ENCODE results near the gene USP17L18.
"Not testable (repeated sequence)": the region's sequence is repeated elsewhere in the genome, so short reads cannot be mapped to it uniquely, and the experiment has no call there.

USP17L18 gene, protein sequence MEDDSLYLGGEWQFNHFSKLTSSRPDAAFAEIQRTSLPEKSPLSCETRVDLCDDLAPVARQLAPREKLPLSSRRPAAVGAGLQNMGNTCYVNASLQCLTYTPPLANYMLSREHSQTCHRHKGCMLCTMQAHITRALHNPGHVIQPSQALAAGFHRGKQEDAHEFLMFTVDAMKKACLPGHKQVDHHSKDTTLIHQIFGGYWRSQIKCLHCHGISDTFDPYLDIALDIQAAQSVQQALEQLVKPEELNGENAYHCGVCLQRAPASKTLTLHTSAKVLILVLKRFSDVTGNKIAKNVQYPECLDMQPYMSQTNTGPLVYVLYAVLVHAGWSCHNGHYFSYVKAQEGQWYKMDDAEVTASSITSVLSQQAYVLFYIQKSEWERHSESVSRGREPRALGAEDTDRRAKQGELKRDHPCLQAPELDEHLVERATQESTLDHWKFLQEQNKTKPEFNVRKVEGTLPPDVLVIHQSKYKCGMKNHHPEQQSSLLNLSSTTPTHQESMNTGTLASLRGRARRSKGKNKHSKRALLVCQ

DNA sequence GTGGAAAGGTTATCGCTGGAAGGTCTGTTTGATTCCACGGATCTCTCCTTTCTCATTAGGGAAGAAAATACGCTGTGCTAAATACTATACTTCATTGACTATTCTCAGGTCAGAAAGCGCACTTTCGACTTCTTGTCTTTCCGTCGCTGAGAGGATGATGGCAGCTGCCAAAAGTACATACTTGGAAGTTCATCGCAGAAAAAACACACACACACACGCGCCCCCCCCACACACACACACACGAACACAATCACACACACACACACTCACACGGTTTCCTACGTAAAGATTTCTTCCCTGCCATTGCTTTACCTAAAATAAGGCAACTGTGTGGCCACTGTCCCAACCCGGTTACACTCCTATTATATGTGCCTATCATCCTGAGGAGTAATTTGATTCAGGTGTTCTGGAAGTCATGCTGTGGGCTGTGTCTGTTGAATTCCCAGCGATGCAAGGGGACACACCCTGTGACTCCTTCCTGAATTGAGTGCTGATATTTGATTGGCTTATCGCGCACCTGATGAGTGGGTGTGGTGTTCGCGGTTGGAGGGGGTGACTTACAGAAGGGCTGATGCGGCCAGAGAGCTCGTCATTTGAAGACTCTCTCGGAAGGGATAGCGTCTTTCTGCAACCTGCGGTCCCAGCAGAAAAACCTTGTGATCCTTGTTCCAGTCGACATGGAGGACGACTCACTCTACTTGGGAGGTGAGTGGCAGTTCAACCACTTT lies at the start of gene USP17L18:
Gene USP17L18, plus strand, starts transcription at position 678 of the 728 bp plus-strand sequence. Its CDS starts 0 bp downstream, at position 678.
- not testable (repeated sequence) for H3K9me3 ChIP-seq (ENCODE audit: control insufficient read depth in 5 of 5, low read length in 5 of 5); H3K4me3 ChIP-seq (ENCODE audit: low read depth in 1 of 5, low read length in 5 of 5); H3K4me1 ChIP-seq (ENCODE audit: control insufficient read depth in 5 of 5, insufficient read depth in 5 of 5, low read length in 5 of 5); H3K36me3 ChIP-seq (ENCODE audit: control insufficient read depth in 5 of 5, insufficient read depth in 5 of 5, low read length in 5 of 5); H3K9ac ChIP-seq (ENCODE audit: low read length in 5 of 5); H3K27ac ChIP-seq (ENCODE audit: low read depth, low read length); H3K27me3 ChIP-seq (ENCODE audit: control insufficient read depth in 5 of 5, insufficient read depth in 4 of 5, low read length in 5 of 5)

DNA sequence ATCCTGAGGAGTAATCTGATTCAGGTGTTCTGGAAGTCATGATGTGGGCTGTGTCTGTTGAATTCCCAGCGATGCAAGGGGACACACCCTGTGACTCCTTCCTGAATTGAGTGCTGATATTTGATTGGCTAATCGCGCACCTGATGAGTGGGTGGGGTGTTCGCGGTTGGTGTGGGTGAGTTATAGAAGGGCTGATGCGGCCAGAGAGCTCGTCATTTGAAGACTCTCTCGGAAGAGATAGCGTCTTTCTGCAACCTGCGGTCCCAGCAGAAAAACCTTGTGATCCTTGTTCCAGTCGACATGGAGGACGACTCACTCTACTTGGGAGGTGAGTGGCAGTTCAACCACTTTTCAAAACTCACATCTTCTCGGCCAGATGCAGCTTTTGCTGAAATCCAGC lies 38.1 kb upstream of the USP17L18 start, which contains the start of gene USP17L10:
Gene USP17L10, plus strand, starts transcription at position 301 of the 400 bp plus-strand sequence. Its CDS starts 0 bp downstream, at position 301.
- H3K9ac ChIP-seq (ENCODE audit: low read length in 5 of 5), result not testable (repeated sequence)

DNA sequence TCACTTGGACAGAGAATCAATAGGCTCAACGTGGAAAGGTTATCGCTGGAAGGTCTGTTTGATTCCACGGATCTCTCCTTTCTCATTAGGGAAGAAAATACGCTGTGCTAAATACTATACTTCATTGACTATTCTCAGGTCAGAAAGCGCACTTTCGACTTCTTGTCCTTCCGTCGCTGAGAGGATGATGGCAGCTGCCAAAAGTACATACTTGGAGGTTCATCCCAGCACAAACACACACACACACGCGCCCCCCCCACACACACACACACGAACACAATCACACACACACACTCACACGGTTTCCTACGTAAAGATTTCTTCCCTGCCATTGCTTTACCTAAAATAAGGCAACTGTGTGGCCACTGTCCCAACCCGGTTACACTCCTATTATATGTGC lies 33.7 kb upstream of the USP17L18 start:
- not testable (repeated sequence) for H3K36me3 ChIP-seq (ENCODE audit: control insufficient read depth in 5 of 5, insufficient read depth in 5 of 5, low read length in 5 of 5); H3K9ac ChIP-seq (ENCODE audit: low read length in 5 of 5); H3K9me3 ChIP-seq (ENCODE audit: control insufficient read depth in 5 of 5, low read length in 5 of 5); H3K27ac ChIP-seq (ENCODE audit: low read depth, low read length); H3K4me1 ChIP-seq (ENCODE audit: control insufficient read depth in 5 of 5, insufficient read depth in 5 of 5, low read length in 5 of 5); H3K27me3 ChIP-seq (ENCODE audit: control insufficient read depth in 5 of 5, insufficient read depth in 4 of 5, low read length in 5 of 5); H3K4me3 ChIP-seq (ENCODE audit: low read depth in 1 of 5, low read length in 5 of 5)

More for the DNA sequence above, 38.1 kb upstream of the USP17L18 start, which contains the start of gene USP17L10:
- H3K36me3 ChIP-seq (ENCODE audit: control insufficient read depth in 5 of 5, insufficient read depth in 5 of 5, low read length in 5 of 5); H3K4me3 ChIP-seq (ENCODE audit: low read depth in 1 of 5, low read length in 5 of 5); H3K27ac ChIP-seq (ENCODE audit: low read depth, low read length); H3K9me3 ChIP-seq (ENCODE audit: control insufficient read depth in 5 of 5, low read length in 5 of 5); H3K4me1 ChIP-seq (ENCODE audit: control insufficient read depth in 5 of 5, insufficient read depth in 5 of 5, low read length in 5 of 5); H3K27me3 ChIP-seq (ENCODE audit: control insufficient read depth in 5 of 5, insufficient read depth in 4 of 5, low read length in 5 of 5): not testable (repeated sequence)

DNA sequence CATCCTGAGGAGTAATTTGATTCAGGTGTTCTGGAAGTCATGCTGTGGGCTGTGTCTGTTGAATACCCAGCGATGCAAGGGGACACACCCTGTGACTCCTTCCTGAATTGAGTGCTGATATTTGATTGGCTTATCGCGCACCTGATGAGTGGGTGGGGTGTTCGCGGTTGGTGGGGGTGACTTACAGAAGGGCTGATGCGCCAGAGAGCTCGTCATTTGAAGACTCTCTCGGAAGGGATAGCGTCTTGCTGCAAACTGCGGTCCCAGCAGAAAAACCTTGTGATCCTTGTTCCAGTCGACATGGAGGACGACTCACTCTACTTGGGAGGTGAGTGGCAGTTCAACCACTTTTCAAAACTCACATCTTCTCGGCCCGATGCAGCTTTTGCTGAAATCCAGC lies 33.3 kb upstream of the USP17L18 start, which contains the start of gene USP17L11:
Gene USP17L11, plus strand, starts transcription at position 301 of the 400 bp plus-strand sequence. Its CDS starts 0 bp downstream, at position 301.
- H3K27me3 ChIP-seq (ENCODE audit: control insufficient read depth in 5 of 5, insufficient read depth in 4 of 5, low read length in 5 of 5); H3K9ac ChIP-seq (ENCODE audit: low read length in 5 of 5); H3K4me3 ChIP-seq (ENCODE audit: low read depth in 1 of 5, low read length in 5 of 5); H3K4me1 ChIP-seq (ENCODE audit: control insufficient read depth in 5 of 5, insufficient read depth in 5 of 5, low read length in 5 of 5); H3K9me3 ChIP-seq (ENCODE audit: control insufficient read depth in 5 of 5, low read length in 5 of 5); H3K27ac ChIP-seq (ENCODE audit: low read depth, low read length); H3K36me3 ChIP-seq (ENCODE audit: control insufficient read depth in 5 of 5, insufficient read depth in 5 of 5, low read length in 5 of 5): not testable (repeated sequence)

DNA sequence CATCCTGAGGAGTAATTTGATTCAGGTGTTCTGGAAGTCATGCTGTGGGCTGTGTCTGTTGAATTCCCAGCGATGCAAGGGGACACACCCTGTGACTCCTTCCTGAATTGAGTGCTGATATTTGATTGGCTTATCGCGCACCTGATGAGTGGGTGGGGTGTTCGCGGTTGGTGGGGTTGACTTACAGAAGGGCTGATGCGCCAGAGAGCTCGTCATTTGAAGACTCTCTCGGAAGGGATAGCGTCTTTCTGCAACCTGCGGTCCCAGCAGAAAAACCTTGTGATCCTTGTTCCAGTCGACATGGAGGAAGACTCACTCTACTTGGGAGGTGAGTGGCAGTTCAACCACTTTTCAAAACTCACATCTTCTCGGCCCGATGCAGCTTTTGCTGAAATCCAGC lies 28.6 kb upstream of the USP17L18 start, which contains the start of gene USP17L12:
Gene USP17L12, plus strand, starts transcription at position 301 of the 400 bp plus-strand sequence. Its CDS starts 0 bp downstream, at position 301.
- H3K9ac ChIP-seq (ENCODE audit: low read length in 5 of 5); H3K27ac ChIP-seq (ENCODE audit: low read depth, low read length); H3K27me3 ChIP-seq (ENCODE audit: control insufficient read depth in 5 of 5, insufficient read depth in 4 of 5, low read length in 5 of 5); H3K36me3 ChIP-seq (ENCODE audit: control insufficient read depth in 5 of 5, insufficient read depth in 5 of 5, low read length in 5 of 5); H3K9me3 ChIP-seq (ENCODE audit: control insufficient read depth in 5 of 5, low read length in 5 of 5); H3K4me3 ChIP-seq (ENCODE audit: low read depth in 1 of 5, low read length in 5 of 5); H3K4me1 ChIP-seq (ENCODE audit: control insufficient read depth in 5 of 5, insufficient read depth in 5 of 5, low read length in 5 of 5): not testable (repeated sequence)

DNA sequence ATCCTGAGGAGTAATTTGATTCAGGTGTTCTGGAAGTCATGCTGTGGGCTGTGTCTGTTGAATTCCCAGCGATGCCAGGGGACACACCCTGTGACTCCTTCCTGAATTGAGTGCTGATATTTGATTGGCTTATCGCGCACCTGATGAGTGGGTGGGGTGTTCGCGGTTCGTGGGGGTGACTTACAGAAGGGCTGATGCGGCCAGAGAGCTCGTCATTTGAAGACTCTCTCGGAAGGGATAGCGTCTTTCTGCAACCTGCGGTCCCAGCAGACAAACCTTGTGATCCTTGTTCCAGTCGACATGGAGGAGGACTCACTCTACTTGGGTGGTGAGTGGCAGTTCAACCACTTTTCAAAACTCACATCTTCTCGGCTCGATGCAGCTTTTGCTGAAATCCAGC lies 23.8 kb upstream of the USP17L18 start, which contains the start of gene USP17L13:
Gene USP17L13, plus strand, starts transcription at position 301 of the 400 bp plus-strand sequence. Its CDS starts 0 bp downstream, at position 301.
- H3K36me3 ChIP-seq (ENCODE audit: control insufficient read depth in 5 of 5, insufficient read depth in 5 of 5, low read length in 5 of 5); H3K27me3 ChIP-seq (ENCODE audit: control insufficient read depth in 5 of 5, insufficient read depth in 4 of 5, low read length in 5 of 5); H3K4me1 ChIP-seq (ENCODE audit: control insufficient read depth in 5 of 5, insufficient read depth in 5 of 5, low read length in 5 of 5); H3K9ac ChIP-seq (ENCODE audit: low read length in 5 of 5); H3K4me3 ChIP-seq (ENCODE audit: low read depth in 1 of 5, low read length in 5 of 5); H3K27ac ChIP-seq (ENCODE audit: low read depth, low read length); H3K9me3 ChIP-seq (ENCODE audit: control insufficient read depth in 5 of 5, low read length in 5 of 5): not testable (repeated sequence)

DNA sequence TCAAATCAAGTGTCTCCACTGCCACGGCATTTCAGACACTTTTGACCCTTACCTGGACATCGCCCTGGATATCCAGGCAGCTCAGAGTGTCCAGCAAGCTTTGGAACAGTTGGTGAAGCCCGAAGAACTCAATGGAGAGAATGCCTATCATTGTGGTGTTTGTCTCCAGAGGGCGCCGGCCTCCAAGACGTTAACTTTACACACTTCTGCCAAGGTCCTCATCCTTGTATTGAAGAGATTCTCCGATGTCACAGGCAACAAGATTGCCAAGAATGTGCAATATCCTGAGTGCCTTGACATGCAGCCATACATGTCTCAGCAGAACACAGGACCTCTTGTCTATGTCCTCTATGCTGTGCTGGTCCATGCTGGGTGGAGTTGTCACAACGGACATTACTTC lies 18.2 kb upstream of the USP17L18 start:
- H3K4me3 ChIP-seq (ENCODE audit: low read depth in 1 of 5, low read length in 5 of 5); H3K36me3 ChIP-seq (ENCODE audit: control insufficient read depth in 5 of 5, insufficient read depth in 5 of 5, low read length in 5 of 5); H3K27ac ChIP-seq (ENCODE audit: low read depth, low read length); H3K4me1 ChIP-seq (ENCODE audit: control insufficient read depth in 5 of 5, insufficient read depth in 5 of 5, low read length in 5 of 5); H3K9ac ChIP-seq (ENCODE audit: low read length in 5 of 5); H3K27me3 ChIP-seq (ENCODE audit: control insufficient read depth in 5 of 5, insufficient read depth in 4 of 5, low read length in 5 of 5); H3K9me3 ChIP-seq (ENCODE audit: control insufficient read depth in 5 of 5, low read length in 5 of 5): not testable (repeated sequence)

DNA sequence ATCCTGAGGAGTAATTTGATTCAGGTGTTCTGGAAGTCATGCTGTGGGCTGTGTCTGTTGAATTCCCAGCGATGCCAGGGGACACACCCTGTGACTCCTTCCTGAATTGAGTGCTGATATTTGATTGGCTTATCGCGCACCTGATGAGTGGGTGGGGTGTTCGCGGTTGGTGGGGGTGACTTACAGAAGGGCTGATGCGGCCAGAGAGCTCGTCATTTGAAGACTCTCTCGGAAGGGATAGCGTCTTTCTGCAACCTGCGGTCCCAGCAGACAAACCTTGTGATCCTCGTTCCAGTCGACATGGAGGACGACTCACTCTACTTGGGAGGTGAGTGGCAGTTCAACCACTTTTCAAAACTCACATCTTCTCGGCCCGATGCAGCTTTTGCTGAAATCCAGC lies 14.3 kb upstream of the USP17L18 start, which contains the start of gene USP17L15:
Gene USP17L15, plus strand, starts transcription at position 301 of the 400 bp plus-strand sequence. Its CDS starts 0 bp downstream, at position 301.
- not testable (repeated sequence) for H3K27ac ChIP-seq (ENCODE audit: low read depth, low read length); H3K9ac ChIP-seq (ENCODE audit: low read length in 5 of 5); H3K4me1 ChIP-seq (ENCODE audit: control insufficient read depth in 5 of 5, insufficient read depth in 5 of 5, low read length in 5 of 5); H3K9me3 ChIP-seq (ENCODE audit: control insufficient read depth in 5 of 5, low read length in 5 of 5); H3K4me3 ChIP-seq (ENCODE audit: low read depth in 1 of 5, low read length in 5 of 5); H3K27me3 ChIP-seq (ENCODE audit: control insufficient read depth in 5 of 5, insufficient read depth in 4 of 5, low read length in 5 of 5); H3K36me3 ChIP-seq (ENCODE audit: control insufficient read depth in 5 of 5, insufficient read depth in 5 of 5, low read length in 5 of 5)

DNA sequence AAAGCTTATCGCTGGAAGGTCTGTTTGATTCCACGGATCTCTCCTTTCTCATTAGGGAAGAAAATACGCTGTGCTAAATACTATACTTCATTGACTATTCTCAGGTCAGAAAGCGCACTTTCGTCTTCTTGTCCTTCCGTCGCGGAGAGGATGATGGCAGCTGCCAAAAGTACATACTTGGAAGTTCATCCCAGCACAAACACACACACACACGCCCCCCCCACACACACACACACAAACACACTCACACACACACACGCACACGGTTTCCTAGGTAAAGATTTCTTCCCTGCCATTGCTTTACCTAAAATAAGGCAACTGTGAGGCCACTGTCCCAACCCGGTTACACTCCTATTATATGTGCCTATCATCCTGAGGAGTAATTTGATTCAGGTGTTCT lies 10.0 kb upstream of the USP17L18 start:
- H3K9ac ChIP-seq (ENCODE audit: low read length in 5 of 5); H3K27me3 ChIP-seq (ENCODE audit: control insufficient read depth in 5 of 5, insufficient read depth in 4 of 5, low read length in 5 of 5): not testable (repeated sequence)

DNA sequence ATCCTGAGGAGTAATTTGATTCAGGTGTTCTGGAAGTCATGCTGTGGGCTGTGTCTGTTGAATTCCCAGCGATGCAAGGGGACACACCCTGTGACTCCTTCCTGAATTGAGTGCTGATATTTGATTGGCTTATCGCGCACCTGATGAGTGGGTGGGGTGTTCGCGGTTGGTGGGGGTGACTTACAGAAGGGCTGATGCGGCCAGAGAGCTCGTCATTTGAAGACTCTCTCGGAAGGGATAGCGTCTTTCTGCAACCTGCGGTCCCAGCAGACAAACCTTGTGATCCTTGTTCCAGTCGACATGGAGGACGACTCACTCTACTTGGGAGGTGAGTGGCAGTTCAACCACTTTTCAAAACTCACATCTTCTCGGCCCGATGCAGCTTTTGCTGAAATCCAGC lies 4.9 kb upstream of the USP17L18 start, which contains the start of gene USP17L17:
Gene USP17L17, plus strand, starts transcription at position 301 of the 400 bp plus-strand sequence. Its CDS starts 0 bp downstream, at position 301.
- H3K9ac ChIP-seq (ENCODE audit: low read length in 5 of 5); H3K27me3 ChIP-seq (ENCODE audit: control insufficient read depth in 5 of 5, insufficient read depth in 4 of 5, low read length in 5 of 5); H3K4me1 ChIP-seq (ENCODE audit: control insufficient read depth in 5 of 5, insufficient read depth in 5 of 5, low read length in 5 of 5); H3K36me3 ChIP-seq (ENCODE audit: control insufficient read depth in 5 of 5, insufficient read depth in 5 of 5, low read length in 5 of 5); H3K9me3 ChIP-seq (ENCODE audit: control insufficient read depth in 5 of 5, low read length in 5 of 5); H3K4me3 ChIP-seq (ENCODE audit: low read depth in 1 of 5, low read length in 5 of 5); H3K27ac ChIP-seq (ENCODE audit: low read depth, low read length): not testable (repeated sequence)

More for the DNA sequence above, 10.0 kb upstream of the USP17L18 start:
- not testable (repeated sequence) for H3K36me3 ChIP-seq (ENCODE audit: control insufficient read depth in 5 of 5, insufficient read depth in 5 of 5, low read length in 5 of 5); H3K9me3 ChIP-seq (ENCODE audit: control insufficient read depth in 5 of 5, low read length in 5 of 5); H3K4me1 ChIP-seq (ENCODE audit: control insufficient read depth in 5 of 5, insufficient read depth in 5 of 5, low read length in 5 of 5); H3K27ac ChIP-seq (ENCODE audit: low read depth, low read length); H3K4me3 ChIP-seq (ENCODE audit: low read depth in 1 of 5, low read length in 5 of 5)

Data from subcutaneous abdominal adipose tissue (tissue), 5 donors.